Smooth muscle cell (in vitro differentiated cells): Measurements from ENCODE around the gene KCNH8. TPM values are rescaled to one million over a fixed set of nuclear protein-coding genes. Genes with fewer than 3 reads are reported as not detected.

ENCODE experiments used
- DNase-seq: peaks from one replicate; lab custom pipeline; 2025; ENCODE audit not compliant: unreplicated experiment; lab: John Stamatoyannopoulos, UW
- H2AFZ ChIP-seq: fragments of 200-600 bp; sonication (generic); 2 replicates; pipeline ENCODE4 v1.6.0; 2016; ENCODE audit warnings: antibody characterized with exemption, low read depth, mild to moderate bottlenecking
- H3F3A ChIP-seq: fragments of 200-600 bp; sonication (generic); 2 replicates; pipeline ENCODE4 v1.6.0; 2017; ENCODE audit warnings: antibody characterized with exemption, low read depth
- H3K27ac ChIP-seq: fragments of 200-600 bp; sonication (generic); 2 replicates; pipeline ENCODE4 v1.5.1; 2016; ENCODE audit warnings: low read depth, mild to moderate bottlenecking
- H3K27me3 ChIP-seq: fragments of 200-600 bp; sonication (generic); 2 replicates; pipeline ENCODE4 v1.6.1; 2016; ENCODE audit warnings: low read depth, mild to moderate bottlenecking
- H3K36me3 ChIP-seq: fragments of 200-600 bp; sonication (generic); 2 replicates; pipeline ENCODE4 v1.5.1; 2016; ENCODE audit warnings: low read depth
- H3K4me1 ChIP-seq: fragments of 200-600 bp; sonication (generic); 2 replicates; pipeline ENCODE4 v1.5.1; 2016; ENCODE audit warnings: low read depth
- H3K4me2 ChIP-seq: fragments of 200-600 bp; sonication (generic); 2 replicates; pipeline ENCODE4 v1.6.0; 2016; ENCODE audit warnings: mild to moderate bottlenecking
- H3K4me3 ChIP-seq: fragments of 200-600 bp; sonication (generic); 2 replicates; pipeline ENCODE4 v1.5.1; 2016; ENCODE audit warnings: mild to moderate bottlenecking
- H3K79me2 ChIP-seq: fragments of 200-600 bp; sonication (generic); 2 replicates; pipeline ENCODE4 v1.6.0; 2016; ENCODE audit warnings: low read depth, mild to moderate bottlenecking
- H3K9ac ChIP-seq: fragments of 200-600 bp; sonication (generic); 2 replicates; pipeline ENCODE4 v1.6.0; 2016; ENCODE audit warnings: low read depth
- H3K9me3 ChIP-seq: fragments of 200-600 bp; sonication (generic); replicated peaks from 2 replicates; pipeline ENCODE4 v1.5.1; 2016; ENCODE audit warnings: low read depth
- H4K20me1 ChIP-seq: fragments of 200-600 bp; sonication (generic); 2 replicates; pipeline ENCODE4 v1.6.0; 2016; ENCODE audit warnings: low read depth
- WGBS: methylation state at CpG from one replicate; pipeline ENCODE4 v1.1.7; 2016; ENCODE audit warnings: low lambda C conversion rate; 5-methylcytosine and 5-hydroxymethylcytosine counted together
- polyA plus RNA-seq: library from polyadenylated mRNA; unstranded; fragments of >200 nt; fragmentation: Nextera tagmentation; extraction: Ambion mirVana; gene quantifications from 2 replicates; pipeline ENCODE4 v1.2.1, GENCODE V29; 2016
- total RNA-seq: library from RNA; depleted of rRNA; stranded (reverse); fragments of >200 nt; gene quantifications from 2 replicates; pipeline ENCODE4 v1.2.3, GENCODE V29; 2014
- TF ChIP-seq, protein P1 (sequence below): fragments of 200-600 bp; sonication (generic); IDR thresholded peaks from 2 replicates; pipeline ENCODE4 v1.5.1; 2017; ENCODE audit warnings: borderline replicate concordance, mild to moderate bottlenecking, antibody characterized with exemption; ENCODE audit not compliant: insufficient read depth, poor library complexity, severe bottlenecking

KCNH8 gene
- total and polyA plus RNA-seq, 2 experiments from 2014 or later: 0.05 to 2.9 TPM

DNA sequence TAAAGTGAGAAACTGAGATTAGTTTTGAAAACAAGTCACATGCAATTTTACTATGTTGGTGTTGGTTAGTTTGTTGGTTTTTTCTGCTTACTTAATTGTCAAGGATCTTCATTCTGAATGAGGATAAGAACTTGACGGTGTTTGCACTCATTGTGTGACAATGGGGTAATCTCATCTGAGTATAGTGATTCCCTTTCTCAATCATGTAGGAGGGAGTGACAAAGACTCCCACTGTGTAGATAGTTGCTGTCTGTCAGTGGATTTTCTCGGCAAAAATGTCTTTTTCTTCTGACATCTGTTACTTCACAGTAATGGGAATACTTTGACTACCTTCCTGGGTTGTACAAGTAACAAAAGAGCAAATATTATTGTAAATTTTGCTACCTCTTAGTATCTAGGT, 23.5 kb downstream of the KCNH8 start:
- H4K20me1 ChIP-seq: no peaks in the 10 kb centered on the region
- no peak overlapping the region for H3K4me2 ChIP-seq
- H3K4me1 ChIP-seq: no peaks in the 10 kb centered on the region
- no peak overlapping the region for H2AFZ ChIP-seq
- H3F3A ChIP-seq: no peaks in the 10 kb centered on the region
- no peaks in the 10 kb centered on the region for H3K9me3 ChIP-seq
- no peak overlapping the region for H3K27ac ChIP-seq
- H3K36me3 ChIP-seq: no peaks in the 10 kb centered on the region
- no peak overlapping the region for H3K4me3 ChIP-seq
- 69% methylated on average over 2 of the region's 2 CpGs for WGBS
- TF ChIP-seq, protein P1, sequence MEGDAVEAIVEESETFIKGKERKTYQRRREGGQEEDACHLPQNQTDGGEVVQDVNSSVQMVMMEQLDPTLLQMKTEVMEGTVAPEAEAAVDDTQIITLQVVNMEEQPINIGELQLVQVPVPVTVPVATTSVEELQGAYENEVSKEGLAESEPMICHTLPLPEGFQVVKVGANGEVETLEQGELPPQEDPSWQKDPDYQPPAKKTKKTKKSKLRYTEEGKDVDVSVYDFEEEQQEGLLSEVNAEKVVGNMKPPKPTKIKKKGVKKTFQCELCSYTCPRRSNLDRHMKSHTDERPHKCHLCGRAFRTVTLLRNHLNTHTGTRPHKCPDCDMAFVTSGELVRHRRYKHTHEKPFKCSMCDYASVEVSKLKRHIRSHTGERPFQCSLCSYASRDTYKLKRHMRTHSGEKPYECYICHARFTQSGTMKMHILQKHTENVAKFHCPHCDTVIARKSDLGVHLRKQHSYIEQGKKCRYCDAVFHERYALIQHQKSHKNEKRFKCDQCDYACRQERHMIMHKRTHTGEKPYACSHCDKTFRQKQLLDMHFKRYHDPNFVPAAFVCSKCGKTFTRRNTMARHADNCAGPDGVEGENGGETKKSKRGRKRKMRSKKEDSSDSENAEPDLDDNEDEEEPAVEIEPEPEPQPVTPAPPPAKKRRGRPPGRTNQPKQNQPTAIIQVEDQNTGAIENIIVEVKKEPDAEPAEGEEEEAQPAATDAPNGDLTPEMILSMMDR: no peak
- DNase-seq: no peak
- H3K27me3 ChIP-seq: no peaks in the 10 kb centered on the region
- no peak overlapping the region for H3K9ac ChIP-seq
- H3K79me2 ChIP-seq: no peaks in the 10 kb centered on the region

DNA sequence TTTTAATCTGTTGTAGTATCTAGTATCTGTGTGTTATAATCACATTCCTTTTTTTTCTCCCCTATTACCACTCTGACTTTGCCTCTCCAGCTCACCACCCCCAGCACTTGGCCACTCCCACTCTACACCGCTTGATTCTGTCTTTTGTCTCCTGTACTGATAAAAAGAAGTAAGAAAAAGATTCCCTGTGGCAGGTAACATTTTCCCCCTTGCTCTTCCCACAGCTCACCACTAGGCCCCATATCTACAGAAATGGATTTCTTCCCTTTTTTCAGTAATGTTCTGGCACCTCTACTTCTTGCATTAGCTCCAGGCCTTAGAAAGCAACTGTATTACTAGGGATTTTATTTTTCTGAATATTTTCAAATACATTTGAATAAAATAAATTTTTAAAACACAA, 25.6 kb downstream of the KCNH8 start:
- Histone ChIP-seq H3K79me2 (no peaks in the 10 kb centered on the region), H3K9ac (no peak overlapping the region), H2AFZ (no peak overlapping the region), H3K4me2 (no peak overlapping the region), H3K4me3 (no peak overlapping the region), H3F3A (no peaks in the 10 kb centered on the region), H3K4me1 (no peaks in the 10 kb centered on the region), H3K9me3 (no peaks in the 10 kb centered on the region), H3K27me3 (no peaks in the 10 kb centered on the region), H3K27ac (no peak overlapping the region), H4K20me1 (no peaks in the 10 kb centered on the region), H3K36me3 (no peaks in the 10 kb centered on the region)
- WGBS: 35% methylated on average over 1 of the region's 1 CpG
- TF ChIP-seq, protein P1: no peak
- no peak for DNase-seq

DNA sequence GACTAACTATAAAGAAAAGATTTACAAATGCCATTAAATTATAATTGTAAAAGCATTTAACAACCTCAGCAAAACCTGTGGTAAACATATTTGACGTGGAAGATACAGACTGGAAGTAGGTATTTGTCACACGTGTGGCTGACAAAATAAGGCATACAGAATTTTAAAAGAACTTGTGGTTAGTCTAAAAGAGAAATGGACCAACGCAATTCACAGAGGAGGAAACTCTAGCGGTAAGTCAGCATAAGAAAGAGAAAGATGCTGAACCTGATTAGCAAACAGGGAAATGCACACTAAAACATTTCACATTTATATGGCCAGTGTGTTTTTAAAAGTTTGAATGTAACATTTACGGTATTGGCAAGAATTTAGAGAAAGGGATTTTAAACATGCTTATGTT, 35.3 kb downstream of the KCNH8 start:
- no peak overlapping the region for H3K4me2 ChIP-seq
- no peak for DNase-seq
- H3K9ac ChIP-seq: no peak overlapping the region
- no peak overlapping the region for H3K27ac ChIP-seq
- no peak overlapping the region for H3K4me3 ChIP-seq
- TF ChIP-seq, protein P1: no peak
- H3K4me1 ChIP-seq: no peaks in the 10 kb centered on the region
- H3F3A ChIP-seq: no peaks in the 10 kb centered on the region
- 73% methylated on average over 5 of the region's 5 CpGs for WGBS
- no peaks in the 10 kb centered on the region for H3K27me3 ChIP-seq
- H2AFZ ChIP-seq: no peak overlapping the region
- H3K9me3 ChIP-seq: no peaks in the 10 kb centered on the region
- no peaks in the 10 kb centered on the region for H3K36me3 ChIP-seq
- no peaks in the 10 kb centered on the region for H3K79me2 ChIP-seq
- H4K20me1 ChIP-seq: no peaks in the 10 kb centered on the region

DNA sequence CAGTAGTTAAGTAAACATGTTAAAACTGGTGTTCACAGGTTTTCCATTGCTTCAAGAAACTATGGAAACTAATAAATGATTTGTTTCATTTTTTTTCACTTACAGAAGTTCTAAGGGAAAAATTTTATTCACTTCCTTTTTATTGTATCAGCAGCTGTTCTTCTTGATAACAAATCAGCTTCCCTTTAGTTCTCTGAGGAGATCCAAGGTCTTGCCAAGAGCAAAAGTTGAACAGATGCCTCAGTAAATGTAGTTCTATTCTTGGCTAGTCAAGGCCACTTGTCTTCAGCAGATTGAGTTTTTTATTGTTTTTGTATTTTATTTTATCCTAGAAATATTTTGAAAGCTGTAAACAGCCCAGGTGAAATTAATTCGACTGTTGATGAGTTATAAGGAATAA, 41.8 kb downstream of the KCNH8 start:
- Histone ChIP-seq H3K9ac (no peak overlapping the region), H3K27ac (no peak overlapping the region), H4K20me1 (no peaks in the 10 kb centered on the region), H3K9me3 (no peaks in the 10 kb centered on the region), H3K4me3 (no peak overlapping the region), H3K36me3 (no peaks in the 10 kb centered on the region), H2AFZ (no peak overlapping the region), H3F3A (no peaks in the 10 kb centered on the region), H3K4me1 (no peaks in the 10 kb centered on the region), H3K79me2 (no peaks in the 10 kb centered on the region), H3K4me2 (no peak overlapping the region), H3K27me3 (no peaks in the 10 kb centered on the region)
- 82% methylated on average over 1 of the region's 1 CpG for WGBS
- TF ChIP-seq, protein P1: no peak
- no peak for DNase-seq
